Mucosa of stomach (tissue), 1 donor: ENCODE measurements around the gene ANKRD65.
A peak's percentile ranks its signal among the peaks of the same experiment; 100 is the strongest.

Experiments
- H3K27me3 ChIP-seq: one replicate; pipeline ENCODE4 v1.7.0; 2013; ENCODE audit warnings: mild to moderate bottlenecking, low read length; ENCODE audit not compliant: control insufficient read depth, insufficient read depth
- H3K36me3 ChIP-seq: one replicate; pipeline ENCODE4 v1.7.0; 2013; ENCODE audit warnings: low read length; ENCODE audit not compliant: control insufficient read depth, insufficient read depth
- H3K4me1 ChIP-seq: one replicate; pipeline ENCODE4 v1.7.0; 2013; ENCODE audit warnings: mild to moderate bottlenecking, low read length; ENCODE audit not compliant: control insufficient read depth, insufficient read depth
- H3K4me3 ChIP-seq: one replicate; pipeline ENCODE4 v1.7.0; 2013; ENCODE audit warnings: low read length
- H3K9ac ChIP-seq: one replicate; pipeline ENCODE4 v1.7.0; 2013; ENCODE audit warnings: mild to moderate bottlenecking, low read length, moderate library complexity
- H3K9me3 ChIP-seq: one replicate; pipeline ENCODE4 v1.7.0; 2013; ENCODE audit warnings: mild to moderate bottlenecking, low read length, moderate library complexity; ENCODE audit not compliant: control insufficient read depth
- donor health status: Pancreatic carcinoma.

ANKRD65 gene

DNA sequence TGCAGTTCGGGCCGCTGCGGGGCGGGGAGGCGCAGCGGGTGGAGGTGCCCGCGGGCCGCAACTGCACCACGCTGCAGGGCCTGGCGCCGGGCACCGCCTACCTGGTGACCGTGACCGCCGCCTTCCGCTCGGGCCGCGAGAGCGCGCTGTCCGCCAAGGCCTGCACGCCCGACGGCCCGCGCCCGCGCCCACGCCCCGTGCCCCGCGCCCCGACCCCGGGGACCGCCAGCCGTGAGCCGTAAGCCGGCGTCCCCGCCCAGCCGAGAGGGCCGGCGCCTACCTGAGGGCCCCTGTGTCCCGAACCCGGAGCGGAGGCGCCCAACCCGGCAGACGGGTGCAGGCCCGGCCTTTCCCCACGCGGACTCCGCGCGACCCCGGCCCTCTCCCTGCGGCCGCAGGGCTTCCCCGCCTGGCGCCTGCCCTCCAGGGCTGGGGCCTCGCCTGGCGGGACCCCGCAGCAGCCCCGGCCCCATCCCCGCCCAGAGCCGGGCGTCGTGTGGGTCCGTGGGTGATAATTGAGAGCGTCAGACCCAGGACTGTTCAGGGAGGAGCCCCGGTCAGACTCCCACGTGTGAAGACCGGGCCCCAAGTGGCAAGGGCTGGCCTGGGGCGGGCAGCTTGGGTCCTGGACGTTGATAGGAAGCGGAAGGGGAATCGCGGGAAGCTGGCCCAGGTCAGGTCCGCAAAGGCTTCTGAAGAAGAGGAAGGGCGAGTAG is 18.6 kb upstream of the ANKRD65 start:
- no peak overlapping the region for H3K9ac ChIP-seq

DNA sequence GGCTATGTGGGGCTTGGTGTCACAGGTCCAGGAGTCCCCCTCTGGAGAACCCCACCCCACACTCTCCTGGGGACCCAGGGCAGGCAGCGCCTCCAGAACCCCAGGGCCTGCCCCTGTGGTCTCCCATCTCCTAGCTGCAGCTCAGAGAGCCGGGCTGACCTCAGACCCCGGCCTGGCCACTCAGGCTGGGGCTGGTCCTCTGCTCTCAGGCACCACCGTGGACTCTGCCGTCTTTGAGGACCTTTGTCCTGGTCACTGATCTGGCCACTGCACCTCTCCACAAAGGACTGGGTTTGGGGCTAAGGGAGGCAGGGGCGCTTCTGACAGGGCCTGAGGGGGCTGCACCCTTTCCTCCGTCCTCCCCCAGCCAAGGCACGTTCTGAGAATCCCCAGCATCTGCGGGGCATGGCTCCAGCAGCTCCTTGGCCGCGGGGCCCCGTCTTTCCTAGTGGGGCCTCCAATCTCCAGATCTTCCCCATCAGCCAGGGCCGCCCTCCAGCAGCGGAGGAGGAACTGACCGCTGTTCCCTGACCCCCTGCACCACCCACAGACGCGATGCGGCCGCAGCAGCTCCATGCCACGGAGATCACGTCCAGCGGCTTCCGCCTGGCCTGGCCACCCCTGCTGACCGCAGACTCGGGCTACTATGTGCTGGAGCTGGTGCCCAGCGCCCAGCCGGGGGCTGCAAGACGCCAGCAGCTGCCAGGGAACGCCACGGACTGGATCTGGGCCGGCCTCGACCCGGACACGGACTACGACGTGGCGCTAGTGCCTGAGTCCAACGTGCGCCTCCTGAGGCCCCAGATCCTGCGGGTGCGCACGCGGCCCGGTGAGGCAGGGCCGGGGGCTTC is 17.7 kb upstream of the ANKRD65 start:
- Histone ChIP-seq H3K36me3 (no peaks in the 10 kb centered on the region), H3K9me3 (no peaks in the 10 kb centered on the region), H3K27me3 (no peaks in the 10 kb centered on the region), H3K4me1 (peaks cover 59% of the 10 kb centered on the region), H3K9ac (peak overlapping the region; percentile 48), H3K4me3 (no peak overlapping the region)

More for the DNA sequence above, 18.6 kb upstream of the ANKRD65 start:
- Histone ChIP-seq H3K36me3 (no peaks in the 10 kb centered on the region), H3K4me1 (peaks cover 50% of the 10 kb centered on the region), H3K4me3 (no peak overlapping the region), H3K9me3 (no peaks in the 10 kb centered on the region), H3K27me3 (no peaks in the 10 kb centered on the region)

DNA sequence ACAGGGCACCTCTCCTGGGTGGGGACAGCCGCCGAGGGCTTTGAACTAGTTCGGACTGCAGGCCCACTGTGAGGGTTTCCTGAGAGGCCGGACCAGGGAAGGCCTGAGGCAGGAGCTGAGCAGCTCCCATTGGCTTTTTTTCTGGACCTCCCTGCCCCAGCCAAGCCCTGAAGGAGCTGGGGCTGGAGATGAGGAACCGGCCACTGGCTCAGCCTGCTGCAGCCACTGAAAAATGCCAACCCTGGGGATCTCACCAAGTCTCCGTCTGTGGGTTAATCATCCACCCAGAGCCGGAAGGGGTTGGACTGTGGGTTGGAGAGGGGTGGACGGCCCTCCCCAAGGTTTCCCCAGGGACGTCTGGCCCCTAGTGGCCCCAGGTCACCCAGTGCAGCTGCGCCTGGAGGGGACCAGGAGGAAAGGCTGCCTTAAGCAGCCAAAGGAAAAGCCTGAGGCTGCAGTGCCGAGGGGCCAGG is 16.9 kb upstream of the ANKRD65 start:
- peaks cover 67% of the 10 kb centered on the region for H3K4me1 ChIP-seq
- no peak overlapping the region for H3K4me3 ChIP-seq

GRCh38 chr1:1437033-1437903 is 16.2 kb upstream of the ANKRD65 start:
- Histone ChIP-seq H3K27me3 (no peaks in the 10 kb centered on the region), H3K36me3 (no peaks in the 10 kb centered on the region), H3K9ac (peak overlapping the region; percentile 48), H3K4me3 (no peak overlapping the region), H3K4me1 (peaks cover 74% of the 10 kb centered on the region), H3K9me3 (no peaks in the 10 kb centered on the region)

More for the DNA sequence above, 16.9 kb upstream of the ANKRD65 start:
- Histone ChIP-seq H3K36me3 (no peaks in the 10 kb centered on the region), H3K9ac (peak overlapping the region; percentile 48), H3K9me3 (no peaks in the 10 kb centered on the region), H3K27me3 (no peaks in the 10 kb centered on the region)

- H3K4me3 ChIP-seq = peak overlapping the region; percentile 41
- no peaks in the 10 kb centered on the region for H3K27me3 ChIP-seq
- no peaks in the 10 kb centered on the region for H3K36me3 ChIP-seq
- H3K9ac ChIP-seq = peak overlapping the region; percentile 72
- H3K9me3 ChIP-seq = no peaks in the 10 kb centered on the region
- H3K4me1 ChIP-seq = peaks cover 80% of the 10 kb centered on the region
Measured at GRCh38 chr1:1436630-1437032, 15.6 kb upstream of the ANKRD65 start.

DNA sequence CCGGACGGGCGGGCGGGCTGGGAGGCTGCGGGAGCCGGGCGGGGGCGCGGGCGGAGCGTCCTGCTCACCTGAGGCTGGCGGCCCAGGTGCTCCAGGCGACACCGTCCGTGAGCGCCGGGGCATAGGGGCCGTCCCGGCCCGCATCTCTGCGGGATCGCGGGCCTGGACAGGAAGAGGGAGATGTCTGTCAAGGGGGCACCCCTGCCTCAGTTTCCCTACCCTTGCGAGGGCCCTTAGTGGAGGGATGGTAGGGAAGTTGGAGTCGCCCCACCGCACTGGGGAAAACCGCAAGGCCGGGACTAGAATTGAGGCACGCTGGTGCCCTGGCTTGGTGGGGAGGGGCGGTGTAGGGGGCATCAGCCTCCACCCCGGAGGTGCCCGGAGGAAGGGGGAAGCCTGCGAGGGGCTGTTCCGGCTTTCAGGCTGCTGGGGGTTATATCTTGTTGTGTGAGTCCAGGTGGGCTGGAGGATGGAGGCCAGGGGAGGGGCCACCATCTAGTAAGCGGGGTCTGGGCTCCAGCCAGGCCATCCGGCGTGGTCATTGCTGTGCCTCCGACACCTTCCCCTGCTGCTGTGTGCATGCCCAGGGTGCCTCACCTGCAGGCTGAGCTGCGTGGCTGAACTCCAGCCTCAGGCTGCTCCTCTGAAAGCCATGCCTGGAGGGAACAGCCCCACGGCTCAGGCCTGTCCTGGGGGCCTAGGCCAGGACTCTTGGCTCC is 15.0 kb upstream of the ANKRD65 start:
- Histone ChIP-seq H3K27me3 (no peaks in the 10 kb centered on the region), H3K4me1 (peaks cover 83% of the 10 kb centered on the region), H3K9me3 (no peaks in the 10 kb centered on the region), H3K4me3 (peak overlapping the region; percentile 41), H3K9ac (peak overlapping the region; percentile 72), H3K36me3 (no peaks in the 10 kb centered on the region)

GRCh38 chr1:1435106-1435903 is 14.2 kb upstream of the ANKRD65 start, which contains the start of gene VWA1:
TSS of gene VWA1 (plus strand) at chr1:1435690. CDS start at chr1:1435749, 59 bp downstream.
- H3K36me3 ChIP-seq = no peaks in the 10 kb centered on the region
- no peaks in the 10 kb centered on the region for H3K27me3 ChIP-seq
- peak within 1 kb of the TSS; percentile 72 for H3K9ac ChIP-seq
- H3K4me1 ChIP-seq = peaks cover 81% of the 10 kb centered on the region
- H3K9me3 ChIP-seq = no peaks in the 10 kb centered on the region
- peak within 1 kb of the TSS; percentile 41 for H3K4me3 ChIP-seq

- Histone ChIP-seq H3K36me3 (no peaks in the 10 kb centered on the region), H3K9me3 (no peaks in the 10 kb centered on the region), H3K9ac (peak overlapping the region; percentile 68), H3K4me1 (peaks cover 85% of the 10 kb centered on the region), H3K27me3 (no peaks in the 10 kb centered on the region), H3K4me3 (no peak overlapping the region)
Measured at GRCh38 chr1:1434824-1435105, 13.7 kb upstream of the ANKRD65 start.

DNA sequence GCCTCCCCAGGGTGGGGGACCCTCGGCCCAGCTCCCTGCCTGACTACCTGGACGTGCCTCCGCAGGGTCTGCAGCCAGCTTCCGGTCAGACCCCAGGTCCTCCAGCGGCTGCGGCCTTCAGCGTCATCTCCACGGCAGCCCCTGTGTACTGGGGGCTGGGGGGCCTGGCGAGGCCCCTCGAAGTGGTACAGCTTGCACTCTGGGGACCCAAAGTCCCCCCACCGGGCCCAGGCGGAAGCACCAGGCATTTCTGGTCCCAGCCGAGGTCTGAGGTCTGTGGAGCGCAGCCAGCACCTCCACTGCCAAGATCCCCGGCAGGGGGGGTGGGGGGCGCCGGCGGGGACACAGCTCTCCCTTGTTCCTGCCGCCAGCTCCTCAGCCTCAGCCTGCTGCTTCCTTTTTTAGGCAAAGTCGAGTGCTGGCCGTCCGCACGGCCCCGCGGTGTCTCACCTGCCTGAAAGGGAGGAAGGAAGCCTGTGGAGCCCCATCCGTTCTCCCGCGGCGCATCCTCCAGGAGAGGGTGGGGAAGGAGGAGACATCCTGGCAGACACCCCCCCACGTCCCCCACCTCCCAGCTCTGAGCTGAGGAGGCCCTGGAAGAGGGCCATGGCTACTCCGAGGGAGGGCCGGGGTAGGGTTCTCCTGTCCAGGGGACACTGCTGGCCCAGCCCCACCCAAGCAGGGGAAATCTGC is 13.2 kb upstream of the ANKRD65 start:
- peaks cover 89% of the 10 kb centered on the region for H3K4me1 ChIP-seq
- no peaks in the 10 kb centered on the region for H3K9me3 ChIP-seq
- H3K9ac ChIP-seq = peak overlapping the region; percentile 68
- no peaks in the 10 kb centered on the region for H3K27me3 ChIP-seq
- no peaks in the 10 kb centered on the region for H3K36me3 ChIP-seq
- H3K4me3 ChIP-seq = peak overlapping the region; percentile 1

- Histone ChIP-seq H3K4me1 (peaks cover 88% of the 10 kb centered on the region), H3K36me3 (no peaks in the 10 kb centered on the region), H3K9ac (peak overlapping the region; percentile 68), H3K4me3 (peak overlapping the region; percentile 1), H3K27me3 (no peaks in the 10 kb centered on the region), H3K9me3 (no peaks in the 10 kb centered on the region)
Measured at GRCh38 chr1:1433804-1434130, 12.7 kb upstream of the ANKRD65 start.
